A549 (cell line): ENCODE measurements around the gene NAA40. TPM values are rescaled to one million over a fixed set of nuclear protein-coding genes. Genes with fewer than 3 reads are reported as not detected.

Source experiments
- ATAC-seq, 2 experiments: fragments of 200-7000 bp in 1 of 2; fragments of >200 bp in 1 of 2; cut with Nextera tagmentation in 1 of 2; cut with Tn5 transposase in 1 of 2; 3 replicates each; pipeline versions ENCODE4 v1.8.0 to v1.9.1; 2018 to 2020; ENCODE audit warnings: mild to moderate bottlenecking in 1 of 2, moderate library complexity in 1 of 2
- CTCF ChIA-PET: fragments of 300-600 bp; sonication (Branson Sonifier 250); formaldehyde crosslinking; extraction: SDS; loops from one replicate; lab custom pipeline; 2021; ENCODE audit warnings: antibody characterized with exemption, inconsistent platforms; lab: Yijun Ruan, JAX
- POLR2A ChIA-PET: fragments of 350-600 bp; formaldehyde crosslinking; extraction: SDS; loops from one replicate; lab custom pipeline; 2021; ENCODE audit warnings: antibody characterized with exemption, inconsistent platforms; lab: Yijun Ruan, JAX
- DNase-seq, 2 experiments: peaks; one replicate each; pipeline versions ENCODE4 v3.0.0 to v3.0.0-alpha.2; 2011 to 2016; ENCODE audit warnings: low read depth in 1 of 2, low spot score in 1 of 2
- FAIRE-seq: peaks from 2 replicates; lab custom pipeline; 2011; peaks lifted over from hg19 to GRCh38; lab: Jason Lieb, UNC
- H3K27ac ChIP-seq, 2 experiments: fragments of >200 bp; sonication (Bioruptor Twin); formaldehyde crosslinking; 3 replicates each; pipeline ENCODE4 v1.5.1; 2016 to 2017
- H3K4me1 ChIP-seq: fragments of >200 bp; sonication (Bioruptor Twin); formaldehyde crosslinking; 3 replicates; pipeline ENCODE4 v1.6.1; 2016
- H3K4me2 ChIP-seq: fragments of >200 bp; sonication (Bioruptor Twin); formaldehyde crosslinking; 3 replicates; pipeline ENCODE4 v1.6.1; 2016
- H3K4me3 ChIP-seq: fragments of >200 bp; sonication (Bioruptor Twin); formaldehyde crosslinking; 3 replicates; pipeline ENCODE4 v1.5.1; 2016
- H3K9me3 ChIP-seq: fragments of >200 bp; sonication (Bioruptor Twin); formaldehyde crosslinking; 3 replicates; pipeline ENCODE4 v1.6.1; 2016
- BCL3 ChIP-seq: fragments of >200 bp; sonication (Bioruptor Twin); formaldehyde crosslinking; IDR thresholded peaks from 3 replicates; pipeline ENCODE4 v1.6.1; 2016
- CBX8 ChIP-seq: fragments of 200-600 bp; sonication (generic); IDR thresholded peaks from 2 replicates; pipeline ENCODE4 v1.6.1; 2016
- CTCF ChIP-seq: fragments of >200 bp; sonication (Bioruptor Twin); formaldehyde crosslinking; IDR thresholded peaks from 3 replicates; pipeline ENCODE4 v1.5.1; 2016
- E2F6 ChIP-seq: IDR thresholded peaks from 2 replicates; pipeline ENCODE4 v1.6.1; 2012; ENCODE audit warnings: low read depth, borderline replicate concordance
- FOSL2 ChIP-seq, 2 experiments: fragments of 450-650 bp in 1 of 2; fragments of >200 bp in 1 of 2; sonication (Bioruptor Twin) in 1 of 2; formaldehyde crosslinking; IDR thresholded peaks; 2 replicates each; pipeline versions ENCODE4 v1.5.0 to v1.6.1; 2016 to 2020; ENCODE audit warnings: mild to moderate bottlenecking in 1 of 2, moderate library complexity in 1 of 2
- HMGXB4 ChIP-seq: fragments of 250-450 bp; sonication (Bioruptor Pico); IDR thresholded peaks from 2 replicates; pipeline ENCODE4 v1.5.0; 2021; ENCODE audit warnings: mild to moderate bottlenecking, moderate library complexity, borderline replicate concordance
- HOXB5 ChIP-seq: fragments of 250-450 bp; sonication (Bioruptor Pico); IDR thresholded peaks from 2 replicates; pipeline ENCODE4 v1.5.0; 2020; ENCODE audit warnings: mild to moderate bottlenecking, moderate library complexity
- JUN ChIP-seq, 2 experiments: fragments of >200 bp; sonication (Bioruptor Twin); formaldehyde crosslinking; IDR thresholded peaks; 2 replicates in 1 of 2; 3 replicates in 1 of 2; pipeline ENCODE4 v1.6.1; 2016 to 2017
- MAZ ChIP-seq: fragments of 150-350 bp; IDR thresholded peaks from 2 replicates; pipeline ENCODE4 v1.6.1; 2014; ENCODE audit warnings: antibody characterized with exemption, low read depth, low read length, borderline replicate concordance
- MYC ChIP-seq: IDR thresholded peaks from 2 replicates; pipeline ENCODE4 v1.6.1; 2012; ENCODE audit warnings: mild to moderate bottlenecking, inconsistent platforms, low read length, improper control_type of control experiment, borderline replicate concordance
- POLR2A ChIP-seq: IDR thresholded peaks from 2 replicates; pipeline ENCODE4 v1.6.1; 2012; ENCODE audit warnings: mild to moderate bottlenecking, low read length
- POLR2AphosphoS2 ChIP-seq: conservative IDR thresholded peaks from 2 replicates; pipeline ENCODE4 v1.6.1; 2012; ENCODE audit warnings: low read length, improper control_type of control experiment, inconsistent platforms
- RAD21 ChIP-seq, 2 experiments: fragments of >200 bp in 1 of 2; sonication (Bioruptor Twin) in 1 of 2; formaldehyde crosslinking in 1 of 2; IDR thresholded peaks in 1 of 2; conservative IDR thresholded peaks in 1 of 2; 2 replicates in 1 of 2; 3 replicates in 1 of 2; pipeline ENCODE4 v1.6.1; 2012 to 2018; ENCODE audit warnings: inconsistent platforms in 1 of 2
- REST ChIP-seq: fragments of 200-600 bp; sonication (generic); IDR thresholded peaks from 2 replicates; pipeline ENCODE4 v1.6.1; 2016; ENCODE audit warnings: antibody characterized with exemption, mild to moderate bottlenecking, moderate library complexity
- RNF2 ChIP-seq: fragments of 200-600 bp; sonication (generic); IDR thresholded peaks from 2 replicates; pipeline ENCODE4 v1.6.1; 2016; ENCODE audit warnings: low read depth, mild to moderate bottlenecking, antibody characterized with exemption, moderate library complexity, borderline replicate concordance
- SMC3 ChIP-seq: fragments of >200 bp; sonication (Bioruptor Twin); formaldehyde crosslinking; IDR thresholded peaks from 3 replicates; pipeline ENCODE4 v1.6.1; 2018; ENCODE audit warnings: inconsistent platforms
- ZNF302 ChIP-seq: fragments of 250-450 bp; sonication (Bioruptor Pico); IDR thresholded peaks from 2 replicates; pipeline ENCODE4 v1.9.0; 2021; ENCODE audit warnings: inconsistent platforms, mild to moderate bottlenecking, moderate library complexity
- WGBS: methylation state at CpG from one replicate; pipeline ENCODE4 v1.1.6; 2017; ENCODE audit errors: missing lambda C conversion rate; 5-methylcytosine and 5-hydroxymethylcytosine counted together
- polyA plus RNA-seq, 4 experiments: library from polyadenylated mRNA; depleted of rRNA in 3 of 4; stranded (reverse); fragments of >200 nt; fragmentation: RNase III in 1 of 4; extraction: RNeasy Plus Mini Kit Qiagen cat#74134 plus additional on column Dnase treatment in 1 of 4; gene quantifications; 2 replicates in 3 of 4; 3 replicates in 1 of 4; pipeline ENCODE4 v1.2.3, GENCODE V29; 2011 to 2017

NAA40 gene
- polyA plus RNA-seq, 2 of the 4 experiments (the other 2 are of a cell fraction) = 21.9 to 32.0 TPM

GRCh38 chr11:63915961-63916836, 22.6 kb upstream of the NAA40 start:
- FAIRE-seq = no peak
- TF ChIP-seq JUN (IDR thresholded peaks at IDR 0.05) = no peak
- TF ChIP-seq HOXB5 (CRISPR knock-in tag) = no peak
- TF ChIP-seq POLR2A = no peak
- TF ChIP-seq MYC = no peak
- TF ChIP-seq ZNF302 = no peak
- TF ChIP-seq E2F6 = no peak
- no peak for TF ChIP-seq FOSL2 (IDR thresholded peaks at IDR 0.05)
- TF ChIP-seq FOSL2 (CRISPR knock-in tag; IDR thresholded peaks at IDR 0.05) = no peak
- peak; percentile 47 for TF ChIP-seq CTCF
- TF ChIP-seq HMGXB4 (CRISPR knock-in tag) = no peak
- TF ChIP-seq CBX8 = no peak
- peak; percentile 31 to 36; a peak in 2 of 5 replicates for TF ChIP-seq RAD21 (conservative IDR thresholded peaks at IDR 0.05 in 1 of 2, IDR thresholded peaks at IDR 0.05 in 1 of 2)
- TF ChIP-seq RNF2 = no peak; the same call in 1 of the 2 replicates
- TF ChIP-seq POLR2AphosphoS2 = no peak
- no peak for TF ChIP-seq REST
- no peak for TF ChIP-seq MAZ
- TF ChIP-seq BCL3 = no peak
- peak; percentile 31; the same call in 1 of the 3 replicates for TF ChIP-seq SMC3
- TF ChIP-seq, all 56 proteins: peak for 3
- ChIA-PET CTCF (interaction anchor here (0.6 to 6.9 kb wide), 16 partner anchors 9 to 148 kb away, joined by 3 to 57 read pairs (median 5); partner anchors contain the start of gene MARK2), POLR2A (interaction anchor here (1.0 to 1.1 kb wide), 2 partner anchors 15 to 77 kb away, joined by 3 to 4 read pairs; partner anchors contain the start of gene MARK2)
- peak overlapping the region; percentile 62 for H3K4me3 ChIP-seq
- ATAC-seq (peak; percentile 40 to 56; a peak in 5 of 6 replicates), DNase-seq (peak; percentile 59 to 70)
- H3K27ac ChIP-seq = peak overlapping the region; percentile 83 to 92
- peaks cover 37% of the 10 kb centered on the region for H3K4me1 ChIP-seq
- WGBS = 41% methylated on average over 24 of the region's 56 CpGs
- peak overlapping the region; percentile 100 for H3K4me2 ChIP-seq
- H3K9me3 ChIP-seq = no peaks in the 10 kb centered on the region
